ENCODE measurements around the gene ATXN2.
A peak's percentile ranks its signal among the peaks of the same experiment; 100 is the strongest.

- TF ChIP-seq CTCF (IDR thresholded peaks at IDR 0.05; ENCODE audit: low read depth, low read length, missing input control) (no peak), ATF3 (IDR thresholded peaks at IDR 0.05) (no peak), ZBTB33 (IDR thresholded peaks at IDR 0.05) (no peak), RAD21 (IDR thresholded peaks at IDR 0.05) (peak in 1 of 2 donors; percentile 46), GABPA (IDR thresholded peaks at IDR 0.05 in 1 of 2, conservative IDR thresholded peaks at IDR 0.05 in 1 of 2) (no peak), JUND (IDR thresholded peaks at IDR 0.05) (no peak), SP1 (IDR thresholded peaks at IDR 0.05) (no peak)
- TF ChIP-seq, protein P1, sequence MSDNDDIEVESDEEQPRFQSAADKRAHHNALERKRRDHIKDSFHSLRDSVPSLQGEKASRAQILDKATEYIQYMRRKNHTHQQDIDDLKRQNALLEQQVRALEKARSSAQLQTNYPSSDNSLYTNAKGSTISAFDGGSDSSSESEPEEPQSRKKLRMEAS (IDR thresholded peaks at IDR 0.05): peak; percentile 52
- TF ChIP-seq, protein P2, sequence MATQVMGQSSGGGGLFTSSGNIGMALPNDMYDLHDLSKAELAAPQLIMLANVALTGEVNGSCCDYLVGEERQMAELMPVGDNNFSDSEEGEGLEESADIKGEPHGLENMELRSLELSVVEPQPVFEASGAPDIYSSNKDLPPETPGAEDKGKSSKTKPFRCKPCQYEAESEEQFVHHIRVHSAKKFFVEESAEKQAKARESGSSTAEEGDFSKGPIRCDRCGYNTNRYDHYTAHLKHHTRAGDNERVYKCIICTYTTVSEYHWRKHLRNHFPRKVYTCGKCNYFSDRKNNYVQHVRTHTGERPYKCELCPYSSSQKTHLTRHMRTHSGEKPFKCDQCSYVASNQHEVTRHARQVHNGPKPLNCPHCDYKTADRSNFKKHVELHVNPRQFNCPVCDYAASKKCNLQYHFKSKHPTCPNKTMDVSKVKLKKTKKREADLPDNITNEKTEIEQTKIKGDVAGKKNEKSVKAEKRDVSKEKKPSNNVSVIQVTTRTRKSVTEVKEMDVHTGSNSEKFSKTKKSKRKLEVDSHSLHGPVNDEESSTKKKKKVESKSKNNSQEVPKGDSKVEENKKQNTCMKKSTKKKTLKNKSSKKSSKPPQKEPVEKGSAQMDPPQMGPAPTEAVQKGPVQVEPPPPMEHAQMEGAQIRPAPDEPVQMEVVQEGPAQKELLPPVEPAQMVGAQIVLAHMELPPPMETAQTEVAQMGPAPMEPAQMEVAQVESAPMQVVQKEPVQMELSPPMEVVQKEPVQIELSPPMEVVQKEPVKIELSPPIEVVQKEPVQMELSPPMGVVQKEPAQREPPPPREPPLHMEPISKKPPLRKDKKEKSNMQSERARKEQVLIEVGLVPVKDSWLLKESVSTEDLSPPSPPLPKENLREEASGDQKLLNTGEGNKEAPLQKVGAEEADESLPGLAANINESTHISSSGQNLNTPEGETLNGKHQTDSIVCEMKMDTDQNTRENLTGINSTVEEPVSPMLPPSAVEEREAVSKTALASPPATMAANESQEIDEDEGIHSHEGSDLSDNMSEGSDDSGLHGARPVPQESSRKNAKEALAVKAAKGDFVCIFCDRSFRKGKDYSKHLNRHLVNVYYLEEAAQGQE (IDR thresholded peaks at IDR 0.05): no peak
Observed at GRCh38 chr12:111636209-111636945, 37.3 kb upstream of the ATXN2 start.

All from liver (tissue), 3 donors.